T-helper 2 cell treated with Interferon-gamma antibody and Interleukin-4, amounts not matched to agents 5 μg/mL and 100 μg/mL, for 36 hours (primary cell): Measurements from ENCODE around the gene GDNF.

Experiments
- DNase-seq: peaks from one replicate; pipeline ENCODE4 v3.0.0; 2021; ENCODE audit warnings: low spot score
- H3K27ac Mint-ChIP-seq: one replicate; pipeline ENCODE4 v1.8.0; 2021; ENCODE audit warnings: mild to moderate bottlenecking, mixed read lengths
- H3K27me3 Mint-ChIP-seq: one replicate; pipeline ENCODE4 v1.8.0; 2021; ENCODE audit warnings: low read depth, mixed read lengths
- H3K36me3 Mint-ChIP-seq: one replicate; pipeline ENCODE4 v1.8.0; 2021; ENCODE audit warnings: low read depth, mixed read lengths
- H3K4me1 Mint-ChIP-seq: one replicate; pipeline ENCODE4 v1.8.0; 2021; ENCODE audit warnings: low read depth, mixed read lengths
- H3K4me3 Mint-ChIP-seq: one replicate; pipeline ENCODE4 v1.8.0; 2022; ENCODE audit warnings: mild to moderate bottlenecking, moderate library complexity, mixed read lengths
- H3K9me3 Mint-ChIP-seq: one replicate; pipeline ENCODE4 v1.8.0; 2021; ENCODE audit warnings: mixed read lengths

GDNF gene

GRCh38 chr5:37816883-37817282 is 23.0 kb downstream of the GDNF start:
- DNase-seq, result no peak
- no peaks in the 10 kb centered on the region for H3K36me3 Mint-ChIP-seq
- no peaks in the 10 kb centered on the region for H3K9me3 Mint-ChIP-seq
- H3K27ac Mint-ChIP-seq, result no peak overlapping the region
- H3K27me3 Mint-ChIP-seq, result no peaks in the 10 kb centered on the region
- no peak overlapping the region for H3K4me3 Mint-ChIP-seq
- no peaks in the 10 kb centered on the region for H3K4me1 Mint-ChIP-seq

GRCh38 chr5:37816331-37816730 is 23.5 kb downstream of the GDNF start:
- Mint-ChIP-seq H3K36me3 (no peaks in the 10 kb centered on the region), H3K4me1 (no peaks in the 10 kb centered on the region), H3K9me3 (no peaks in the 10 kb centered on the region), H3K27me3 (no peaks in the 10 kb centered on the region), H3K27ac (no peak overlapping the region), H3K4me3 (no peak overlapping the region)
- DNase-seq, result no peak

- H3K4me1 Mint-ChIP-seq, result no peaks in the 10 kb centered on the region
- no peaks in the 10 kb centered on the region for H3K27me3 Mint-ChIP-seq
- no peaks in the 10 kb centered on the region for H3K36me3 Mint-ChIP-seq
- no peak for DNase-seq
- H3K4me3 Mint-ChIP-seq, result no peak overlapping the region
- no peak overlapping the region for H3K27ac Mint-ChIP-seq
- no peaks in the 10 kb centered on the region for H3K9me3 Mint-ChIP-seq
Measured at GRCh38 chr5:37815913-37816312, 23.9 kb downstream of the GDNF start.

GRCh38 chr5:37814699-37815098 is 25.1 kb downstream of the GDNF start:
- Mint-ChIP-seq H3K4me3 (no peak overlapping the region), H3K27ac (no peak overlapping the region), H3K36me3 (no peaks in the 10 kb centered on the region), H3K9me3 (no peaks in the 10 kb centered on the region), H3K4me1 (no peaks in the 10 kb centered on the region), H3K27me3 (no peaks in the 10 kb centered on the region)
- DNase-seq, result no peak

GRCh38 chr5:37812365-37812764 is 27.5 kb downstream of the GDNF start:
- H3K4me1 Mint-ChIP-seq, result no peaks in the 10 kb centered on the region
- no peak for DNase-seq
- H3K36me3 Mint-ChIP-seq, result no peaks in the 10 kb centered on the region
- no peaks in the 10 kb centered on the region for H3K9me3 Mint-ChIP-seq
- H3K27ac Mint-ChIP-seq, result no peak overlapping the region
- no peak overlapping the region for H3K4me3 Mint-ChIP-seq
- H3K27me3 Mint-ChIP-seq, result no peaks in the 10 kb centered on the region

GRCh38 chr5:37811866-37812265 is 28.0 kb downstream of the GDNF start:
- no peak for DNase-seq
- H3K36me3 Mint-ChIP-seq, result no peaks in the 10 kb centered on the region
- peaks cover 3% of the 10 kb centered on the region for H3K9me3 Mint-ChIP-seq
- H3K4me1 Mint-ChIP-seq, result no peaks in the 10 kb centered on the region
- H3K27ac Mint-ChIP-seq, result no peak overlapping the region
- no peaks in the 10 kb centered on the region for H3K27me3 Mint-ChIP-seq
- no peak overlapping the region for H3K4me3 Mint-ChIP-seq

- H3K36me3 Mint-ChIP-seq, result no peaks in the 10 kb centered on the region
- no peaks in the 10 kb centered on the region for H3K4me1 Mint-ChIP-seq
- no peak for DNase-seq
- H3K9me3 Mint-ChIP-seq, result peaks cover 3% of the 10 kb centered on the region
- H3K27me3 Mint-ChIP-seq, result no peaks in the 10 kb centered on the region
- H3K4me3 Mint-ChIP-seq, result no peak overlapping the region
- no peak overlapping the region for H3K27ac Mint-ChIP-seq
Measured at GRCh38 chr5:37810311-37810710, 29.5 kb downstream of the GDNF start.

- H3K4me3 Mint-ChIP-seq, result no peak overlapping the region
- H3K27ac Mint-ChIP-seq, result no peak overlapping the region
- peaks cover 3% of the 10 kb centered on the region for H3K9me3 Mint-ChIP-seq
- no peaks in the 10 kb centered on the region for H3K4me1 Mint-ChIP-seq
- H3K36me3 Mint-ChIP-seq, result no peaks in the 10 kb centered on the region
- H3K27me3 Mint-ChIP-seq, result no peaks in the 10 kb centered on the region
- no peak for DNase-seq
Measured at GRCh38 chr5:37808945-37809344, 30.9 kb downstream of the GDNF start.

- Mint-ChIP-seq H3K4me3 (no peak overlapping the region), H3K9me3 (peaks cover 3% of the 10 kb centered on the region), H3K27ac (no peak overlapping the region), H3K27me3 (no peaks in the 10 kb centered on the region), H3K36me3 (no peaks in the 10 kb centered on the region), H3K4me1 (no peaks in the 10 kb centered on the region)
- DNase-seq, result no peak
Measured at GRCh38 chr5:37807621-37808301, 32.1 kb downstream of the GDNF start.

- H3K27ac Mint-ChIP-seq, result no peak overlapping the region
Measured at GRCh38 chr5:37807015-37807414, 32.8 kb downstream of the GDNF start.

GRCh38 chr5:37806476-37806875 is 33.4 kb downstream of the GDNF start:
- H3K27ac Mint-ChIP-seq, result no peak overlapping the region
- peaks cover 3% of the 10 kb centered on the region for H3K9me3 Mint-ChIP-seq
- no peaks in the 10 kb centered on the region for H3K4me1 Mint-ChIP-seq

More at GRCh38 chr5:37807015-37807414, 32.8 kb downstream of the GDNF start:
- Mint-ChIP-seq H3K9me3 (peaks cover 3% of the 10 kb centered on the region), H3K4me3 (no peak overlapping the region), H3K27me3 (no peaks in the 10 kb centered on the region), H3K36me3 (no peaks in the 10 kb centered on the region), H3K4me1 (no peaks in the 10 kb centered on the region)
- no peak for DNase-seq

GRCh38 chr5:37806016-37806415 is 33.8 kb downstream of the GDNF start:
- Mint-ChIP-seq H3K4me1 (no peaks in the 10 kb centered on the region), H3K27me3 (no peaks in the 10 kb centered on the region), H3K27ac (no peak overlapping the region), H3K4me3 (no peak overlapping the region), H3K9me3 (peaks cover 3% of the 10 kb centered on the region), H3K36me3 (no peaks in the 10 kb centered on the region)
- no peak for DNase-seq

More at GRCh38 chr5:37806476-37806875, 33.4 kb downstream of the GDNF start:
- no peak for DNase-seq
- no peaks in the 10 kb centered on the region for H3K36me3 Mint-ChIP-seq
- no peak overlapping the region for H3K4me3 Mint-ChIP-seq
- no peaks in the 10 kb centered on the region for H3K27me3 Mint-ChIP-seq

GRCh38 chr5:37804401-37804800 is 35.4 kb downstream of the GDNF start:
- H3K4me3 Mint-ChIP-seq, result no peak overlapping the region
- H3K27me3 Mint-ChIP-seq, result no peaks in the 10 kb centered on the region
- DNase-seq, result no peak
- H3K27ac Mint-ChIP-seq, result no peak overlapping the region
- no peaks in the 10 kb centered on the region for H3K4me1 Mint-ChIP-seq
- peaks cover 3% of the 10 kb centered on the region for H3K9me3 Mint-ChIP-seq
- H3K36me3 Mint-ChIP-seq, result no peaks in the 10 kb centered on the region

- Mint-ChIP-seq H3K9me3 (peaks cover 3% of the 10 kb centered on the region), H3K27ac (no peak overlapping the region), H3K36me3 (no peaks in the 10 kb centered on the region), H3K27me3 (no peaks in the 10 kb centered on the region), H3K4me1 (no peaks in the 10 kb centered on the region), H3K4me3 (no peak overlapping the region)
- DNase-seq, result no peak
Measured at GRCh38 chr5:37803487-37803886, 36.4 kb downstream of the GDNF start.

- Mint-ChIP-seq H3K4me3 (no peak overlapping the region), H3K27me3 (no peaks in the 10 kb centered on the region), H3K4me1 (no peaks in the 10 kb centered on the region), H3K36me3 (no peaks in the 10 kb centered on the region), H3K27ac (no peak overlapping the region), H3K9me3 (no peaks in the 10 kb centered on the region)
- DNase-seq, result no peak
Measured at GRCh38 chr5:37801521-37801920, 38.3 kb downstream of the GDNF start.
